Transverse colon (tissue), 3 donors: ENCODE measurements around the gene GTF2IRD1.

ENCODE experiments used
- CTCF ChIP-seq, 5 experiments: fragments of 200-600 bp in 3 of 5; fragments of 450-650 bp in 2 of 5; sonication (generic) in 3 of 5; IDR thresholded peaks; 1 replicate in 2 of 5; 2 replicates in 3 of 5; pipeline ENCODE4 v1.5.1; 2016 to 2017; ENCODE audit warnings: antibody characterized with exemption in 5 of 5, inconsistent platforms in 3 of 5, mild to moderate bottlenecking in 2 of 5, moderate library complexity in 1 of 5
- POLR2A ChIP-seq: fragments of 450-650 bp; IDR thresholded peaks from one replicate; pipeline ENCODE4 v1.6.1; 2016; ENCODE audit warnings: antibody characterized with exemption, mild to moderate bottlenecking, moderate library complexity

- TF ChIP-seq CTCF (IDR thresholded peaks at IDR 0.05) (no peak), POLR2A (no peak)
Observed at GRCh38 chr7:74554178-74554577, 100.5 kb downstream of the GTF2IRD1 start.
